Daoy (cell line): Measurements from ENCODE around the gene SNTG2. TPM values are rescaled to one million over a fixed set of nuclear protein-coding genes. Genes with fewer than 3 reads are reported as not detected.
A peak's percentile ranks its signal among the peaks of the same experiment; 100 is the strongest.

Experiments
- DNase-seq: peaks from one replicate; pipeline ENCODE4 v3.0.0-alpha.2; 2015; ENCODE audit warnings: low read depth
- total RNA-seq: library from RNA; depleted of rRNA; stranded (reverse); fragments of >200 nt; shearing (Covaris generic); gene quantifications from 2 replicates; pipeline ENCODE4 v1.2.3, GENCODE V29; 2014

Gene SNTG2
- total RNA-seq, 1 experiment from 2014 or later: not detected

DNA sequence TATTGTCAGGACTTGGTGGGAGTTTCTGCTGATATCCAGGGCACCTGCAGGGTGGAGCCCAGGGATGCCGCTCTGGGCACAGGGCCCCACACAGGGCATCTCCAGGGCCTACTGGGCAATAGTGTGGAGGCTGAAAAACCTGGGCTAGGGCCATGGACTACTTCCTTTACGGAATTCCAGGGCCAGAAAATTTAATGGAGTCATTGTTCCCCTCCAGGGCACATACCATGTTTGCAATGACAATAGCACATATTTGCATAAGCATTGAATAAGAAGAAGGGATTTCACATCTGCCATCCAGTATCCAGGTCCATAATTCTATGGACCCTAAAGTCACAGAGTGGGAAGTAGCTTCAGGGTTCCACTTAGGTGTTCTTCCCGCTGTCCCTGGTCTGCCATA lies 358.9 kb downstream of the SNTG2 start:
- no peak for DNase-seq

DNA sequence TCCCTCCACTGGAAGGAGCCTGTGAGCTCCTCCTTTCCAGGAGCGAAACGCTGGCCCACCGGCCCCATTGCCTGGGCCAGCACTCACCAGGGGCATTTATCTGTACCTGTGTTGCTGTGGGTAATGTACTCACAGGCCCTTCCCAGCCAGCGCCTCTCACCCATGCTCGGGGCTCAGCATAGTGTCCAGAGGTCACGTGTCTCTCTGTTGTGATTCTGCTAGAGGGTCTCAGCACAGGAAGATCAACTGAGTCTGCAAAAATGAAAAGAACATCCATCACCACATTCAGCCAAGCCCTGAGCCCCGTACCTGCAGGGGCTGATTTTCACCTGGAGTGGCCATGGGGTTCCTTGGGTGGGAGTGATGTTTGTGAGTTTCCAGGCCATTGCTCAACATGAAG lies 359.6 kb downstream of the SNTG2 start:
- DNase-seq: no peak

DNA sequence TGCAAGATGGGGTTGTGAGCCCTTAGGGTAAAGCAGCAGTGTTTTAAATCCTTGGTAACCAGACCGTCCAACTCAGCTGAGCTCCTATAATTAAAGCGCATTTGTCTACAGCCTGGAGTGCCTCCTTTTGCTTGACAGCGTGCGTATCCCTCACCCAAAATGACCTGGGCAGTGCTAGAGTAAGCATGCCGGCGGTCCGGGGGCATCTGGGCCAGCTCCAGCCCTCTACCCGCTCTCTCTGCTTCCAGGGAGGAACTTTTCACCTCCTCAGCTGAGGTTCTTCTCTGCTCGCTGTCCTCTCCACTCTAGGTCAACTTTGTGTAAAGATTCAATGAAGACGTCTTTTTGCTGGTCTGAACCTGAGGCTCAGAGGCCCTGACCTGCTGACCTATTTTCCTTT lies 360.2 kb downstream of the SNTG2 start:
- no peak for DNase-seq

DNA sequence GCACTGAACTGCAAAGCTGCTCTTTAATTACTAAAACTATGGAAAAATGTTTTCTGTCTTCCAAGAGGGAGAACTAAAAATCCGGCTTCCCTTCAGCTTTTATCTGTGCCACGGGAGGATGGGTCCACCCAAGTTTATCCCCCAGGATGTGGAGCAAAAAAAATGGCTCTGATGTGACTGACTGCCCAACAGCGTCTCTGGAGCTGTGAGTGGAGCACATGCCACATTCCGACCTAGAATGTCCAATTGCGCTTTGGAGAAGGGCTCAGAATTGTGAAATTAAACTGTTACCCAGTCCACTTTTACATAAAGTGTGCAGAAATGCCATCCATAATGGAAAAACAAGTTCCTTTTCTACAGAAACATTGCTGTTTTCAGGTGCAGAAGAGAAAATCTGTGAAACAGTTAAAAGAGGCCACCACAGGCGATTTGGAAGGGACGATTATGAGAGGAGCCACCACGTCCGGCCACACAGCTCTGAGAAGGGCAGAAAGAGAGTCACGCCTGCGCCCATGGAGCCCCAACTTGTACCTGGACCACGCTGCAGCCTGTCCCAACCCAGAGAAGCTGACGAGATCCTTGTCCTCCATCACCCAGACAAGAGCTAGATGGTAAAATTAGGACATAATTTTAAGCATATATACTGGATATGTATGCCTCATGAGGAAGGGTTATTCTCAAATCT lies 362.7 kb downstream of the SNTG2 start:
- DNase-seq: no peak

DNA sequence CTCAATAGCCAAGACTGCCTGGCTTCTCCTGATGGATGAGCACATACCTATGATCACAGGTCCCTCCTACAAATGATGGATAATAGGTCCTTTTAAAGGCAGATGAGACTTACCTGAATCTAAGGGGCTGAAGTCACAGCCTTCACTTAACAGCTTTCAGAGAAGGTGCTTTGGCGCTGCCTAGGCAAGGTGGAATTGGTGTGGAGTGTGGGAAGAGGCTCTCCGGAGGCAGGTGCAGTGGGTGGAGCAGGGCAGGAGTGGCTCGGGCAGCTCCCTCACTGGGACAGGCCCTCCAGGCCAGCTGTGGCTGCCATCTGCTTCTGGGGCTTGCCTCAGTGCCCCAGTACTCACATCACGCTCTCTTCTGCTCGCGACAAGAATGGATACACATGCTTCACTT lies 363.6 kb downstream of the SNTG2 start:
- no peak for DNase-seq

DNA sequence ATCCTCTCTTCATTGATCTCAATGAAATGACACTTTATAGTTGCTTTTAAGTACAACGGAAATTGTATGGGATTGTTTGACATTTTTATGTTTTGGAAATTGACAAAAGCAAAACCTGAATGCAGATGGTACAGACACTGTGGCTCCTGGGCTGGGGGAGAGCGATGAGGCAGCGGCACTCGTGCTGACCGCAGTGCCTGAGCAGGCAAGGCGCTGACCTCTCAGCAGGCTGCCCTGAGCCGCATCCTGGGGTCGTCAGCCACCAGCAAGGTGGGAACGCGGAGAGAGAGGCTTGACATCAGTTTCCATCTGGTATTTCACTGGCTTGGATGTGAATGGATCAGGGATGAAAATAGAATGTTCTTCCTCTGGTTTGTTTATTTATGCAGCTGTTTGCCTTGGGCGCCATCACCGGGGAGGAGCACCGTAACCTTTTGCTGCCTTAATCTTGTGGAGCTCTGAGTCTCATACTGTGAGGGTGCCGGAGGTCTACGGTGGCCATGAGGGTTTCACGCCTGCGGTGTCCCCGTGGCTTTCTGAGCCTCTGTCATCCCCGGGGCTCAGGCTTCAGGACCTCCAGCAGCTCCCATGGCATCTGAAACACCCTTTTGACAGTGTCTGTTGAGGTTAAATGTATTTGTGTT lies 367.8 kb downstream of the SNTG2 start:
- DNase-seq: no peak

DNA sequence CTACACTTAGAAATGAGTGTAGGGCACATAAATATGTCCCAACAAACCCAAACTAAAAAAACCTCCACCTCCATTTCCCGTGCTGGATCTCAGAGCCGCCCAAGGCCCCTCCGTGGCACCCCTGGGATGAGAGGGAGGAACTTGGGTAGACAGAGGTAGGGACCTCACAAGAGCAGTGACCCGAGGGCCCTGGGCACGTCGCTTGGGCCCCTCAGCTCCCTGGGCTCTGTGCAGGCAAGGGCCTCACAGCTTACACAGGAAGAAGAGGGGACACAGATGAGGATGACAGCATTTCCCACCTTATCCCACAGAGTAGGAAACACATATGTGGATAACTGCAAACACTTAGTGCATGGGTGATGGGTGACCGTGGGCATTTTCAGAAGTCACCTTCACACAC lies 368.7 kb downstream of the SNTG2 start:
- DNase-seq: no peak

DNA sequence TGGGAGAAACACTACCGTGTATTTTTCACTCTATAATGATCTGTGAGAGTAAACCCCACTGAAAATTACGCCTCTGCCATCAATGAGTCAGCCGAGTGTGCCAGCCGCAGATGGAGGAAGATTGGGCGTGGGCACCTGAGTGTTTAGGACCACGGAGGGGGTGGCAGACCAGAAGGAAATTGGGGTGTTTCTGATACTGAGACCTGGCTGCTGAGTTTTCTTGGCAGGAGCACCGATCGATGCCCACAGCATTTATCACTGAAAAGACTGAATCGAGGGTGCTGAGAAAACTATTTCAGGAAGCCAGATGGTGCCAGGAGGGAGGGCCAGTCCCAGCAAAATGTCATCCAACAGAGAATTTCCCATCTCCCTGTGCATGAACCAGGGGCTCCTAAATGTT lies 370.7 kb downstream of the SNTG2 start:
- no peak for DNase-seq

DNA sequence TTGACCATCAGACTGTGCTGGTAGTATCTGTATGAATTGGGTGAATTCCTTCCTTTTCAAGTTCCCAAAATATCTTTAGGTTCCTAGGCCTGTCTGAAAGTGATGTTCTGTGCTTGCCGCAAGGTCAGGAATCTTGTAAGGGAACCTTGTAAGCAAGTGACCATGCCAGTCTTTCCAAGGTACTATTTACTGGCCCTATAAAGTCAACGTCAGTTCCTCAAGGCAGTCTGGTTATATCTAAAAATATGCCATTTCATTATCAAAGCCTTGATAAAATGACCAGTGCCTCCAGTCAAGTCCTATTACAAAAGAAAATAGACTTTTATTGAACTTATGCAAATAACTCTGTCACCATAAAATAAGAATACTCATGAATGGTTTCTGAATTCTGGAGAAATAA lies 374.2 kb downstream of the SNTG2 start:
- no peak for DNase-seq

DNA sequence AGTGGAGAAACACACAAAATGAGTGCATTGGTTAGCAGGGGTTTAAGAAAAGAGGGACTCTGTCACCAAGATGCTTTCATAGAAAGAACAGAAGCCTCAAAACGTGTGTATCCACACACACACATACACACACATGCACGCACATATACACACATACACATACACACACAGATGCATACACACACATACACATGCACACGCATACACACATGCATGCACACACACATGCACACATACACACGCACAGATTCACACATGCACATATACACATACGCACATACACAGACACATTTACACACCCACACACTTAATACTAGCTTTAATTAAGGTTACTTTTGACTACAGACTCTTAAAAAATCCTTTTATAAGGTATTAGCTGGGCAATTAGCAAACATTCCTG lies 378.0 kb downstream of the SNTG2 start:
- no peak for DNase-seq

DNA sequence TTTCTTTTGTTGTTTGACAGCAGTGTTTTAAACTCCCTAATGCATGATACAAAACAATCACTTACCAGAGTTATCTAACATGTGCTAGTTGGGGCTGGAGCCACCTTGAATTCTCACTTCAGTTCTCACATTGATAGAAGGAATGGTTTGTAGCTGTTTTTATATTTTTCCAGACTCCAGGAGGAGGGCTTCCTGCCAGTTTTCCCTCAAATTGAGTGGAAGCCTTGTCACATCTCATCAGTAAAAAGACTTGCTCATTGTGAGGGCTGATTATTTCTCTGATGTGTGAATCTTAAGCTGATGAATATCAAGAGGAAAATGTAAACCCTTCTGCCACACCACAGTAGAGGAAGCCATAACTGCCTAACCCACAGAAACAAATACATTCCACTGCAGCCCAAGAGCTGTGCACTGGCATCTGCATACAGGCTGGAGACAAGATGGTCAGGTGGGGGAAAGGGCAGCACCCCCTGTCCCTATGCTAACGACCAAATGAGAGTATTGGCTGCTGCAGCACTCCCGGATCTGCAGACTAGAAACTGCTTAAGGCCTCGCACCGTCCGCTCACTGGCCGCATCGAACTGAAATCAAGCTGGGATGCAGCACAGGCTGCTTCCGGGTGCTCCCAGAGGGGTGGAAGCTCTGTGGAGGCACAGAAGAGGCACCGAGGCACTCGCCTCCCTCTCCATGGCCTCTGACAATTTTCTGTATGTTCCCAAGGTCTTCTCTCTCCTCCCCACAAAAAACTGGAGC lies 388.9 kb downstream of the SNTG2 start:
- peak; percentile 23 for DNase-seq

DNA sequence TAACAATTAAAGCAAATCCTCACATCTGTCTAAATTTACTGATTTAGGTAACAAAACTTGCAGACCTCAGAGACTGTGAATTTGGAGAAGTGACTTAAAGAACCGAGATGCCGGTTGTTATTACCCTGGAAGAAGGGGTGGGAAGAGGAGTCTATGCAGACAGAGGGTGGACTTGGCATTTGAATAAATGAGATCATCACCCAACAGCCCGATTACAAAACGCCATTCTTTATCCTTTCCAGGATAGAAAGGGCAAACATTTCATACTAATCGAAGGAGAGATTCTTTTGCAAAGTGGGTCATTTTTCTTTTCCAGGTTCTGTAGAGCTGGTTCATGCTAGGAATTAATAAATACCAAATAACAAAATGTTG lies 389.5 kb downstream of the SNTG2 start:
- DNase-seq: no peak

DNA sequence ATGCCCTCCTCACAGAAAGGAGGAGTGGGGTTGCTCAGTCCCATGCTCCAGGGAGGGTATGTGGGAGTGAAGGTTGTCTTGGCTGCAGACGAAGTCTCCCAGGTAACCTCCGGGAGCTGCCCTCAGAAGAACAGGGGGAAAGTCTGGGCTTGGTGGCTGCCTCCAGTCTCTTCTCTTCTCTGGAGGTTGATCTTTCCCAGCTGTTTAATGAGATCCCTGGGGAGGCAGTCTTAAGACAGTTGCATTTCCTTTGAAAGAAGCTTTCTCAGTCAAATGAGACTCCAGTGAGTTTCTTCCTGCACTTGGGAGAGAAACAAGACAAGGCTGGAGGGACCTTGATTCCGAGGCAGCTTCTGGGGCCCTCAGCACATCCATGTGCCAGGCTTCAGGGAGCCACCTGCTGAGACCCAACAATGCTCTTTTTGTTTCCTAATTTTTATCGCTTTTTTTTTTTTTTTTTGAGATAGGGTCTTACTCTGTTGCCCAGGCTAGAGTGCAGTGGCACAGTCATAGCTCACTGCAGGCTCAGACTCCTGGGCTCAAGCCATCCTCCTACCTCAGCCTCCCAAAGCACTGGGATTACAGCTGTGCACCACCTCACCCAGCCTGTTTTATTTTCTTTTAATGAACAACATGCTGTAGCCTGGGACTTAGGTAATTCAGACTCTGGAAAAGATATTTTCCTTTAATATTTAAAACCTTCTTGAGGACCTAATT lies 390.9 kb downstream of the SNTG2 start:
- DNase-seq: no peak

DNA sequence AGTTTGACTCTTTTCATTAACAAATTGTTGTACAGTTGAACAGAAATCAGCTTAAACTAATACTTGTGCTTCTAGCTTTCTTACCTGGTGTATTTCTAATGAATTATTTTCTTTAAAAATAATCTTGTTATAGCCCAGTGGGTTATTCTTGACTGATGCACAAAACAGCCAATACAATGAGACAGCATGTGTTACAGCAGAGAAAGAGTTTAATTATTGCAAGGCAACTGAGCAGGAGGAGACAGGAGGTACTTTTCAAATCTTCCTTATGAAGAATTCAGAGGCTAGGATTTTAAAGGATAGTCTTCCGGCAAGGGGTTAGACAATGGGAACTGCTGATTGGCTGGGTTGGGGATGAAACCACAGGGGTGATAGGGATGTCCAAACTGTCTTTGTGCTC lies 398.1 kb downstream of the SNTG2 start:
- DNase-seq: no peak

DNA sequence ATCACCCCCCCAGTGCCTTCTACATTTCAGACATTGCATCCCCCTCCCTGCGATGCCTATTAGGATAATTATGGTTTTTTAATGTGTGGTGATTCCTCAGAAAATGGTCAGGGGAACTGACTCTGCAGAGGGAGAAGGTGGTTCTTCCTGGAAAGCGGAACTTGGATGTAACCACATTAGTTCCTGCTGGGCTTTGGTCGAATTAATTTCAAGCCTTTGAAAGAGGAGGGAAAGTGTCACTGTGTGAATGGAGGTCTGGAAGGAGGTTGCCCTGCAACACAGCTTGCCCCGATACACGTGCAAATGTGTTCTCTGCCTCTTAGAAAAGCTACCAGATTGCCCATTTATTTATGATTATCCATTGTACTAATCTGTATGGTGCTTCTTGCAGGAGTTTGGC lies 399.5 kb downstream of the SNTG2 start:
- DNase-seq: no peak

DNA sequence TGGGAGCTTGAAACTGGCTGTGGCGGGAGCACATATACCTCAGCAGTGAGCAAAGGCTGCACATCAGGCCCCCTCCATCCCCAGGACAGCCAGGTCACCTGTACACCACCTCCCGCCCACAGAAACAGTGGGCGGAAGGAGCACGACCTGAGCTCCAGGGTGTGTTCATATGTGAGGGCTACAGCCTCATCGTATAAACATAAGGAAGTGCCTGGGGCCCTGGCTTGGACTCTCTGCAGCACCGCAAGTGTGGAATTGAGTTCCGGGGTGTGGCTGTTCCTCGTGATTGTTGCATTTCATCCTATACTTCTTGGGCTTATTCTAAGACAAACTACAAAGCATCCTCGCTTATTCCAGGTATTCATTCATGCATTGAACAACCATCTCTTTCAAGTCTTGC lies 402.5 kb downstream of the SNTG2 start:
- no peak for DNase-seq

DNA sequence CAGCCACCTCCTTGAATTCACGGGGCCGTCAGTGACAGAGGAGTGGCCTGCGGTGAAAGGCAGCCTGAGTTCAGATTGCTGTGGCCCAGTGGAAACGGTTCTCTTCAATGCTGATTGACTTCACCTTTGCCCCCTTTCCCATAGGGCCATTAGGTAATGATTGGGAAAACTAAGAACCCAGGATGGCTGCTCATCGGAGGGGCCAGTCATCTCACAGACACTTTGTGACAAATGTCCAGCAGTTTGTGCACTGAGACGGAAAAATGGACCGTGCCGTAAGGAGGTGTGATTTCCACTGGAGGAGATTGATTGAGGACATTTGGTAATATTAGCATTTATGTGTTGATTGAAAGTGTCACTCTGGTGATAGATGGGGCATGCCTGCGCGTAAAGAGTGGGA lies 402.9 kb downstream of the SNTG2 start:
- no peak for DNase-seq

DNA sequence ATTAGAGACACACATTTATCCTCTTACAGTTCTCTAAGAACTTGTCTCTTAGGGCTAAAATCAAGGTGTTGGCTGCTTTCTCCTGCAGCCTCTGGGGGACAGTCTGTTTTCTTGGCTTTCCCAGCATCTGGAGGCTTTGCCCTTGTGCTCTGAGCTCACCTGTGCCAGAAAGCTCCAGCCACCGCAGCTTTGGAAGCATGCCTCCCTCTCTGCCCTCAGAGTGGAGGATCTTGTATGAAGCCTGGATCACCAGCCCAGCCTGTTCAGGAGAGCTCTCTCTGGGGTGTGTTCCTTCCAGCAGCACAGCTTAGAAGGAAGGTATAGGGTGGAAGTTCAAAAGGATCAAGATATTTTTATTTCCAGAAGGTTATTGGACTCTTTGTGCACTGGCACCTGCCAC lies 409.5 kb downstream of the SNTG2 start:
- DNase-seq: no peak

DNA sequence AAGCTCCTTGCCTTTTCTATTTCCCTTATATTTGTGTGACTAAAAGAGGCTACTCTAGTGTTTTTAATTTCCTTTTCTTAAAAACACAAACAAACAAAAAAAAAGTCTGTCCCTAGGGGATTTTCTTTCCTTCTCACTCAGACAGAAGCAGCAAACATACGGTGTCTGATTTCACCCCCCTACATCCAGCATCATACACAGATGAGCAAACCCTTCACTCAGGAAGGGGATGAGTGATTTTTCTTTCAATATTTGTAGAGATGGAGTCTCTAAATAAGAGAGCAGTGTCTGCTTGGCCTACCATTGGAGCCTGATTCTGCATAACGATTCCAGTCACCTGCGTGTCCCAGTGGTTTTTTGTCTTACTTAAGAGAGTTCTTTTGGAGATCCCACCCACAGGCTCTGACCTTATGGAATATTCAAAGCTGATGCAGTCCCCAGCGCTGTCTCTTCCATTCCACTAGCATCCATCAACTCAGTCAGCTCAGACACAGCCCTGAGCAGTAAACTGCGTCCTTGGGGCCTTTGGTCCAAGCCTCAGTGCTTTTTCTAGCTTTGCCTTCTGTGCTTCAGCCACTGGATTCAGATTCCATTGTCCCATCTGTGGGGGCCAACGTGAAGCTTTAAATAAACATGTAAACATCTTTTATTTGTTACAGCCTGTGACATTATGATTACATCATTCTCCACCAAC lies 410.1 kb downstream of the SNTG2 start:
- DNase-seq: no peak

DNA sequence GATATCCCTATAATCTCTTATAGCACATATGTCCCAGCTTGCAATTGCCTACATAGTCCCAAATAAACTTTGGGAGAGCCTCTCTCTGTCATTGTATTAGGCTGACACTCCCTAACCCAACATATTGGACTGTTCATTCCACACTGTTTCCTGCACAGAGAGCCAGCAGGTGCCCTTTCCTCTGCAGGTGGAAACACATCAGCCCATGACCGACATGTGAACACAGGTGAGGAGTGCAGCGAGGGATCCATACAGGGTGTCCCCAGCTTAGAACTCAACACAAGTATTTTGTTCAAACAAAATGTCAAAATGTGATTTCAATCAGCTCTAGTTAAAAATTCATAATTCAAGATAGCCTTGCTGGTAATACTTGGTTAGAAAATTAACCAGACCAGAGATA lies 412.7 kb downstream of the SNTG2 start:
- no peak for DNase-seq

DNA sequence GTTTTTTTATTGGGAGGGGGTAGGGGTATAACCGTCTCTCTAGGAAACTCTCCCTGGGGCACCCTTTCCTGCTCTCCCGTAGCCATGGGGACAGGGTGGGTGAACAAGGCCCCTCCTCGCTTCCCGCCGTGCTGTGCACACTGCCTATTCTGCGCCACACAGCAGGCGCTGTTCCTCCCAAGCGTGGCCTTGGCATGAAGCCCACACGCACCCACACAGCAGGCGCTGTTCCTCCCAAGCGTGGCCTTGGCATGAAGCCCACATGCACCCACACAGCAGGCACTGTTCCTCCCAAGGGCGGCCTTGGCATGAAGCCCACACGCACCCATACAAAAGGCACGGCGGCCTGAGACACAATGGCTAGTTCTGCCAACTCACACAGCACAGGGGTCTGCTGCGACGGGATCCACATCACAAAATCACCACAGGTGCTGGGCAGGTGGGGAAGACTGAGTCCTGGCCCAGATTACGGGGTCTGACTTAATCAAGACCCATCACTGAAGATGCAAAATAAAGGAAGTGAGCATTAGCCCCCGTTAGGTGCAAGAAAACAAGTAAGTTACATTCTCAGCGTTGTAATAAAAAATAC lies 416.0 kb downstream of the SNTG2 start:
- DNase-seq: peak; percentile 62

DNA sequence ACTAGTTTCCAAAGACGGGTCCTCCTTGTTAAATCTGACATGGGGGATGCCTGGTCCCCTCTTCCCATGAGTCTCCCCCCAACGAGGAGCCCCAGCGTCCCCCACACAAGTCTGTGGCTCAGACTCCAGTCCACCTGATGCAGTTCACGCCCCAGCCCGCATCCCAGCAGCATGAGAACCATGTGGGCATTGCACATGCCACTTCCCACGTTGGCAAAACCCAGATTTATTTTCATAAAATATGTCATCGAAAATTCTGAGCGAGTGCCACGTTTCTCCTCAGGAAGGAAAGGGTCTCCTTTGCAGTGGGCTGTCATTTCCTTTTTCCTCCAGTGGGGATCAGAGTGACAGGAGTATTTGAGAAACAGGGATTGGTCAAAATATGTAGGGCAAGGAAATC lies 417.0 kb downstream of the SNTG2 start:
- no peak for DNase-seq
